Neural cell (in vitro differentiated cells): Measurements from ENCODE around the gene NLRX1. TPM values are rescaled to one million over a fixed set of nuclear protein-coding genes. Genes with fewer than 3 reads are reported as not detected.

Experiments used
- H2AFZ ChIP-seq: fragments of 200-600, 300-800 bp; sonication (generic), shearing (Covaris generic); 2 replicates; pipeline ENCODE4 v1.6.0; 2014; ENCODE audit warnings: low read depth, mild to moderate bottlenecking, antibody characterized with exemption, low read length, moderate library complexity
- H3F3A ChIP-seq: fragments of 200-600 bp; shearing (Covaris generic); 2 replicates; pipeline ENCODE4 v1.6.1; 2016; ENCODE audit warnings: mild to moderate bottlenecking, moderate library complexity, mixed read lengths, antibody characterized with exemption, low read length; ENCODE audit not compliant: insufficient read depth, poor library complexity, severe bottlenecking
- H3K27ac ChIP-seq: fragments of 200-600, 300-800 bp; sonication (generic), shearing (Covaris generic); 2 replicates; pipeline ENCODE4 v1.5.1; 2014; ENCODE audit warnings: mild to moderate bottlenecking, low read length, moderate library complexity
- H3K27me3 ChIP-seq: fragments of 300-800, 200-600 bp; sonication (generic), shearing (Covaris generic); 2 replicates; pipeline ENCODE4 v1.6.0; 2014; ENCODE audit warnings: mild to moderate bottlenecking, low read depth, low read length, moderate library complexity; ENCODE audit not compliant: insufficient read depth
- H3K36me3 ChIP-seq: fragments of 300-800, 200-600 bp; sonication (generic), shearing (Covaris generic); 2 replicates; pipeline ENCODE4 v1.5.1; 2014; ENCODE audit warnings: mild to moderate bottlenecking, antibody characterized with exemption, low read length, moderate library complexity; ENCODE audit not compliant: insufficient read depth
- H3K4me2 ChIP-seq: fragments of 300-800, 200-600 bp; sonication (generic), shearing (Covaris generic); 2 replicates; pipeline ENCODE4 v1.6.0; 2014; ENCODE audit warnings: mild to moderate bottlenecking, low read length
- H3K4me3 ChIP-seq: fragments of 300-800, 200-600 bp; sonication (generic), shearing (Covaris generic); 2 replicates; pipeline ENCODE4 v1.5.1; 2014; ENCODE audit warnings: mild to moderate bottlenecking, low read length, moderate library complexity
- H3K79me2 ChIP-seq: fragments of 200-600 bp; shearing (Covaris generic); replicated peaks from 2 replicates; pipeline ENCODE4 v1.6.0; 2014; ENCODE audit warnings: mild to moderate bottlenecking, low read length, moderate library complexity; ENCODE audit not compliant: insufficient read depth
- H3K9ac ChIP-seq: fragments of 300-800, 200-600 bp; sonication (generic), shearing (Covaris generic); 2 replicates; pipeline ENCODE4 v1.6.1; 2016; ENCODE audit warnings: mild to moderate bottlenecking, low read length, mixed read lengths
- H3K9me2 ChIP-seq: fragments of 200-600 bp; shearing (Covaris generic); 2 replicates; pipeline ENCODE4 v1.6.1; 2016; ENCODE audit warnings: mild to moderate bottlenecking, low read length, mixed read lengths; ENCODE audit not compliant: insufficient read depth
- H3K9me3 ChIP-seq: fragments of 200-600, 300-800 bp; sonication (generic), shearing (Covaris generic); 2 replicates; pipeline ENCODE4 v1.6.1; 2016; ENCODE audit warnings: mild to moderate bottlenecking, mixed run types, low read length, moderate library complexity, mixed read lengths
- H4K20me1 ChIP-seq: fragments of 200-600 bp; shearing (Covaris generic); 2 replicates; pipeline ENCODE4 v1.6.1; 2016; ENCODE audit warnings: mild to moderate bottlenecking, mixed run types; ENCODE audit not compliant: insufficient read depth
- CTCF ChIP-seq: fragments of 450-650 bp; IDR thresholded peaks from 2 replicates; pipeline ENCODE4 v1.5.1; 2014; ENCODE audit warnings: antibody characterized with exemption, mild to moderate bottlenecking, moderate library complexity; ENCODE audit not compliant: poor library complexity, severe bottlenecking
- EP300 ChIP-seq: fragments of 450-650 bp; conservative IDR thresholded peaks from 2 replicates; pipeline ENCODE4 v1.6.1; 2014; ENCODE audit warnings: antibody characterized with exemption, mild to moderate bottlenecking, moderate library complexity; ENCODE audit not compliant: poor library complexity, severe bottlenecking
- EZH2 ChIP-seq: fragments of 200-600, 300-800 bp; shearing (Covaris generic), sonication (generic); IDR thresholded peaks from 2 replicates; pipeline ENCODE4 v1.6.1; 2014; ENCODE audit warnings: antibody characterized with exemption, low read length, borderline replicate concordance, mild to moderate bottlenecking; ENCODE audit not compliant: insufficient read depth, poor library complexity, severe bottlenecking
- MXI1 ChIP-seq: fragments of 450-650 bp; conservative IDR thresholded peaks from 2 replicates; pipeline ENCODE4 v1.6.1; 2014; ENCODE audit warnings: antibody characterized with exemption, mild to moderate bottlenecking; ENCODE audit not compliant: poor library complexity, severe bottlenecking
- POLR2AphosphoS5 ChIP-seq: IDR thresholded peaks from 2 replicates; pipeline ENCODE4 v1.6.1; 2012
- RAD21 ChIP-seq: fragments of 450-650 bp; conservative IDR thresholded peaks from 2 replicates; pipeline ENCODE4 v1.6.1; 2014; ENCODE audit warnings: antibody characterized with exemption, mild to moderate bottlenecking, moderate library complexity
- REST ChIP-seq: IDR thresholded peaks from 2 replicates; pipeline ENCODE4 v1.6.1; 2012; ENCODE audit warnings: borderline replicate concordance
- SMC3 ChIP-seq: fragments of 450-650 bp; conservative IDR thresholded peaks from 2 replicates; pipeline ENCODE4 v1.6.1; 2014; ENCODE audit warnings: antibody characterized with exemption, mild to moderate bottlenecking, moderate library complexity; ENCODE audit not compliant: poor library complexity
- TAF1 ChIP-seq: IDR thresholded peaks from 2 replicates; pipeline ENCODE4 v1.6.1; 2012; ENCODE audit warnings: low read depth
- polyA plus RNA-seq: library from polyadenylated mRNA; depleted of rRNA; stranded (reverse); fragments of >200 nt; gene quantifications from 2 replicates; pipeline ENCODE4 v1.2.3, GENCODE V29; 2014

The NLRX1 gene
- polyA plus RNA-seq, 1 donor from 2014 or later, result 1.6 TPM

- no peak overlapping the region for H3K9ac ChIP-seq
- no peaks in the 10 kb centered on the region for H3K9me2 ChIP-seq
- no peak overlapping the region for H3K4me3 ChIP-seq
- H3K4me2 ChIP-seq, result no peak overlapping the region
- peaks cover 24% of the 10 kb centered on the region for H3K79me2 ChIP-seq
- TF ChIP-seq SMC3 (no peak), EZH2 (no peak), POLR2AphosphoS5 (no peak)
- H3F3A ChIP-seq, result no peaks in the 10 kb centered on the region
- no peak overlapping the region for H2AFZ ChIP-seq
- H3K27ac ChIP-seq, result no peak overlapping the region
- H3K27me3 ChIP-seq, result no peaks in the 10 kb centered on the region
- no peaks in the 10 kb centered on the region for H3K9me3 ChIP-seq
- no peaks in the 10 kb centered on the region for H3K36me3 ChIP-seq
- H4K20me1 ChIP-seq, result no peaks in the 10 kb centered on the region
Observed at GRCh38 chr11:119204066-119204465, 35.5 kb downstream of the NLRX1 start.

GRCh38 chr11:119205080-119205479 lies 36.6 kb downstream of the NLRX1 start:
- Histone ChIP-seq H3K27me3 (no peaks in the 10 kb centered on the region), H3K9me2 (no peaks in the 10 kb centered on the region), H4K20me1 (no peaks in the 10 kb centered on the region), H3K4me2 (no peak overlapping the region), H3K9me3 (no peaks in the 10 kb centered on the region), H3K36me3 (no peaks in the 10 kb centered on the region), H3K27ac (no peak overlapping the region), H2AFZ (no peak overlapping the region), H3K79me2 (peaks cover 33% of the 10 kb centered on the region), H3K4me3 (no peak overlapping the region), H3K9ac (no peak overlapping the region), H3F3A (no peaks in the 10 kb centered on the region)
- peak; percentile 14 for TF ChIP-seq TAF1
- no peak for TF ChIP-seq POLR2AphosphoS5

GRCh38 chr11:119205574-119206510 lies 37.3 kb downstream of the NLRX1 start, which contains the start of gene CBL:
Gene CBL, plus strand, starts transcription at chr11:119206339. Its CDS starts 79 bp downstream, at chr11:119206418.
- H3K4me3 ChIP-seq, result peak within 1 kb of the TSS; percentile 95
- H3K27ac ChIP-seq, result peak within 1 kb of the TSS; percentile 91
- peak within 1 kb of the TSS; percentile 92 for H3K9ac ChIP-seq
- no peaks in the 10 kb centered on the region for H3K9me3 ChIP-seq
- peaks cover 41% of the 10 kb centered on the region for H3K79me2 ChIP-seq
- peak within 1 kb of the TSS; percentile 81 for H3K4me2 ChIP-seq
- no peaks in the 10 kb centered on the region for H3K27me3 ChIP-seq
- H2AFZ ChIP-seq, result peak within 1 kb of the TSS; percentile 85
- no peaks in the 10 kb centered on the region for H4K20me1 ChIP-seq
- H3F3A ChIP-seq, result no peaks in the 10 kb centered on the region
- no peaks in the 10 kb centered on the region for H3K36me3 ChIP-seq
- TF ChIP-seq CTCF, result peak; percentile 86
- peak; percentile 63 for TF ChIP-seq POLR2AphosphoS5
- peak; percentile 60 for TF ChIP-seq RAD21
- TF ChIP-seq SMC3, result peak; percentile 80
- peak; percentile 60 for TF ChIP-seq REST
- TF ChIP-seq TAF1, result peak; percentile 1
- TF ChIP-seq EZH2, result no peak
- peak; percentile 65 for TF ChIP-seq MXI1
- no peak for TF ChIP-seq EP300
- no peaks in the 10 kb centered on the region for H3K9me2 ChIP-seq
